B cell (primary cell): Measurements from ENCODE around the gene NEO1.

Source experiments
- CTCF ChIP-seq: fragments of 200-600 bp; IDR thresholded peaks from one replicate; pipeline ENCODE4 v1.8.0; 2022; ENCODE audit warnings: antibody characterized with exemption, mild to moderate bottlenecking
- EZH2 ChIP-seq: IDR thresholded peaks from 2 replicates; pipeline ENCODE4 v1.6.1; 2012; ENCODE audit warnings: borderline replicate concordance, low read depth, mild to moderate bottlenecking, moderate library complexity, low read length; ENCODE audit not compliant: insufficient read depth, poor library complexity, severe bottlenecking

GRCh38 chr15:73328981-73329380 is 276.7 kb downstream of the NEO1 start:
- TF ChIP-seq CTCF (no peak), EZH2 (no peak)
